Measurements from ENCODE around the gene NANOS1.

The NANOS1 gene, protein sequence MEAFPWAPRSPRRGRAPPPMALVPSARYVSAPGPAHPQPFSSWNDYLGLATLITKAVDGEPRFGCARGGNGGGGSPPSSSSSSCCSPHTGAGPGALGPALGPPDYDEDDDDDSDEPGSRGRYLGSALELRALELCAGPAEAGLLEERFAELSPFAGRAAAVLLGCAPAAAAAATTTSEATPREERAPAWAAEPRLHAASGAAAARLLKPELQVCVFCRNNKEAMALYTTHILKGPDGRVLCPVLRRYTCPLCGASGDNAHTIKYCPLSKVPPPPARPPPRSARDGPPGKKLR

DNA sequence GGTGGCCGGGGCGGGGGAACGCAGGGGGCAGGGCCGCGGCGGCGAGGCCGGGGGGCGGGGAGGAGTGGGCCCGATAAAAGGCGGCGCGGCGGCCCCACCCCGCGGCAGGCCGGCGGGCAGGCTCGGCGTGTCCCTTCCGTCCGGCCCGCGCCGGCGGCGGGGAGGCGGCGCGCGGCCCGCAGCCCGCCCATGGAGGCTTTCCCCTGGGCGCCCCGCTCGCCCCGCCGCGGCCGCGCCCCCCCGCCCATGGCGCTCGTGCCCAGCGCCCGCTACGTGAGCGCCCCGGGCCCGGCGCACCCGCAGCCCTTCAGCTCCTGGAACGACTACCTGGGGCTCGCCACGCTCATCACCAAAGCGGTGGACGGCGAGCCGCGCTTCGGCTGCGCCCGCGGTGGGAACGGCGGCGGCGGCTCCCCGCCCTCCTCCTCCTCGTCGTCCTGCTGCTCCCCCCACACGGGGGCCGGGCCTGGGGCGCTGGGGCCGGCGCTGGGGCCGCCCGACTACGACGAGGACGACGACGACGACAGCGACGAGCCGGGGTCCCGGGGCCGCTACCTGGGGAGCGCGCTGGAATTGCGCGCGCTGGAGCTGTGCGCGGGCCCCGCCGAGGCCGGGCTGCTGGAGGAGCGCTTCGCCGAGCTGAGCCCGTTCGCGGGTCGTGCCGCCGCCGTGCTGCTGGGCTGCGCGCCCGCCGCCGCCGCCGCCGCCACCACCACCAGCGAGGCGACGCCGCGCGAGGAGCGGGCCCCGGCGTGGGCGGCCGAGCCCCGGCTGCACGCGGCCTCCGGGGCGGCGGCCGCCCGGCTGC, at the start of gene NANOS1:
NANOS1 (plus strand) TSS at position 102 of the 808 bp plus-strand sequence; CDS start at position 190, 88 bp downstream.
- DNase-seq = peak; percentile 46

DNA sequence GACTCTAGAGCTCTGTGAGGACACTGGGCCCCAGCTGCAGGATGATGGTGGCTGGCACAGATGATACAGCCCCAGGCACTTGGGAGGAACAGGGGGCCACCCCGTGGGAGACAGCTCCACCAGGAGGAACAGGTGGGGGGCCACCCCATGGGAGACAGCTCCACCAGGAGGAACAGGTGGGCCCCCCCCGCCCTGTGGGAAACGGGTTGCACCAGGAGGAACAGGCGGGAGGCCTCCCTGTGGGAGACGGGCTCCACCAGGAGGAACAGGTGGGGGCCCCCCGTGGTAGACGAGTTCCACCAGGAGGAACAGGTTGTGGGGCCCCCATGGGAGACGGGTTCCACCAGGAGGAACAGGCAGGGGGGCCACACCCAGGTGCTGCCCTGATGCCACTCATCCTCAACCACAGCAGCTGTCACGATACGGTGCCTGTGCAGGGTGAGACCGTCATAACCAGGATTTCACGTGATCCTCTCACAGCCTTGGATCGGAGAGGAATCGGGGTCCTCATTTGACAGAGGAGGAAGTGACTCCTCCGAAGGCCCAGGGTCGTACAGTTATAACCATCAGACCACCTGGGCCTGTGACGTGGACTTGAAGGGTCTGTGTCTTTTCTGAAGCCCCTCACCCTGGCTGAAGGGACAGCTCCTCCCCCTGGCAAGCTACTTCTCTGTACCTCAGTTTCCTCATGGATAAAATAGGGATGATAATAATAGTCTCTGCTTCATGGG, 49.2 kb upstream of the NANOS1 start:
- no peak for DNase-seq

DNA sequence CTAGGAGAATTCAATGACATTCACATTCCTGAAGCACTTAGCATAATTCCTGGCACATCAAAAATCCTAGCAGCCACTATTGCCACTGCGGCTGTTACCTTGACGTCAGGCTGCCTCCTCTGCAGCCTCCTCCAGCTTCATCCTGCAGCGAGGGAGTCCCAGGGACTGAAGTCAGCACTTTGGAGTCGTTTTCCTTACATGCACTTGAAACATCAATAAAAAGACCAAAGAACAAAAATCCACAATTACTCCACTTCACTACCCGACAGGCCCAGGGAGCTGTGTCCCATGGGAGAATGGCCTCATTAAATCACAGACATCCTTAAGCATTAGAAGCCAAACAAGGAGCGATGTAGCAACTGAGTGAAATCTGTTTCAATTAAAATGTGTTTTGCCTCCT, 48.6 kb upstream of the NANOS1 start:
- no peak for DNase-seq

DNA sequence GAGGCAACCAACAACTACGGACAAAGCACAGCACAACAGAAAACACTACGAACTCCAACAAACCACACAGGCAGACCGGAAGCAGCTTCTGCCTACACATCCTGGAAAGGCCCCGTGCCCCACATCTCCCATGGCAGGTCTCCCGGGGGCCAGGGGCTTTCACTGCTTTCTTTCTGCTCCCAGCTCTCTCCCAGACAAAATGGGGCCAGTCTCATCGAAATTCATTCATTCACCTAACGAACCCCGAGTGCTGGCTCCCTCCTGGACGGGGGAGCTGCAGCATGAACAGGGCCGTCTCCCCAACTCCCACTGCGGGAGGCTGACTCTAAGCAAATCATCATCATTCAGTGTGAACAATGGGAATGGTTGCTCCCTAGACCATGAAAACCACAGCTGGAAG, 47.6 kb upstream of the NANOS1 start:
- no peak for DNase-seq

DNA sequence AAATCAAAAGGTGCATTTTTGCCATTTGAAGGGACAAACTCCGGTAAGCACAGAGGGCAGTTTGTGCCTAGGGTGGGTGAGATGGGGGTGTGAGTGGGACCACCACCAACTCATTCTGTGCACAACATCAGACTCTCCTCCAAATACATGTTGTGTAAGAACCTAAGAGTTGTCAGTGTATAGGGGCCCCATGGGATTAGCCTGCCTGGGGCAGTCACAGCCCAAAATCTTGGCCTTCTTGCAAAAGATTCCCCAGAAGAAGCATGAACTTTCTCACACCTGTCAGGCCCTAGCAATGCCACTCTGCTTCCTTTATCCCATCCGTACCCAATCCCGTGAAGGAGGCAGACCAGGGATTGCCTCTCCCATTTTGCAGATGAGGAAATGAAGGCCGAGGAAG, 47.1 kb upstream of the NANOS1 start:
- no peak for DNase-seq

DNA sequence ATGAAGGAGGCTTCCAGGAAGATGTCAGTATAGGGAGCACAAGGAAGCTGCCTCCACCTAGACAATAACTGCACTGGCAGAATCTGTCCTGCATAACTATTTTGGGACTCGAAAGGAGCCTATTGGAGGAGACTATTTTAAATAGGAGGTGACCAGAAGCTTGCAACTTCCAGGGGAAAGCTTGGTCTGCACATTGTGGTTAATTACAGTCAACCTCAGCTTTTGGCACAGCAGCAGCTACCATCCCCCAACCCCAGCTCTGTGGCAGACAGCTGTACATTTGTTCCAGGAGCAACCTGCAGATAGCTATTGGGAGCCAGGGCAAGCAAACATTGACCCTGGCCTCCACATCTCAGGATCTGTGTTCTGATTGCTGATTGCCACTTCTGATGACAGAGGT, 46.3 kb upstream of the NANOS1 start:
- peak; percentile 49 for DNase-seq

DNA sequence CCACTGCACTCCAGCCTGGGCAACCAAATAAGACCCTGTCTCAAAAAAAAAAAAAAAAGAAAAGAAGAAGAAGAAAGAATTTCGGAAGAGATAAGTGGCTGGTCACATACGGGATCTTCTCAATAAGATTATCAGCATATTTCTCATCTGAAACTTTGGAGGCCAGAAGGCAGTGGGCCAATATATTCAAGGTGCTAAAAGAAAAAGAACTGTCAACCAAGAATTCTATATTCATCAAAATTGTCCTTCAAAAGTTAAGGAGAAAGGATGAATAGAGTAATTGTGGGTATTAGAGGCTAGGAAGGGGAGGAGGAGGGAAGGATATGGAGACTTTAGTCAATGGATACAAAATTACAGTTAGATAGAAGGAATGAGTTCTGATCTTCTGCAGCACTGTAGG, 43.9 kb upstream of the NANOS1 start:
- DNase-seq = no peak

DNA sequence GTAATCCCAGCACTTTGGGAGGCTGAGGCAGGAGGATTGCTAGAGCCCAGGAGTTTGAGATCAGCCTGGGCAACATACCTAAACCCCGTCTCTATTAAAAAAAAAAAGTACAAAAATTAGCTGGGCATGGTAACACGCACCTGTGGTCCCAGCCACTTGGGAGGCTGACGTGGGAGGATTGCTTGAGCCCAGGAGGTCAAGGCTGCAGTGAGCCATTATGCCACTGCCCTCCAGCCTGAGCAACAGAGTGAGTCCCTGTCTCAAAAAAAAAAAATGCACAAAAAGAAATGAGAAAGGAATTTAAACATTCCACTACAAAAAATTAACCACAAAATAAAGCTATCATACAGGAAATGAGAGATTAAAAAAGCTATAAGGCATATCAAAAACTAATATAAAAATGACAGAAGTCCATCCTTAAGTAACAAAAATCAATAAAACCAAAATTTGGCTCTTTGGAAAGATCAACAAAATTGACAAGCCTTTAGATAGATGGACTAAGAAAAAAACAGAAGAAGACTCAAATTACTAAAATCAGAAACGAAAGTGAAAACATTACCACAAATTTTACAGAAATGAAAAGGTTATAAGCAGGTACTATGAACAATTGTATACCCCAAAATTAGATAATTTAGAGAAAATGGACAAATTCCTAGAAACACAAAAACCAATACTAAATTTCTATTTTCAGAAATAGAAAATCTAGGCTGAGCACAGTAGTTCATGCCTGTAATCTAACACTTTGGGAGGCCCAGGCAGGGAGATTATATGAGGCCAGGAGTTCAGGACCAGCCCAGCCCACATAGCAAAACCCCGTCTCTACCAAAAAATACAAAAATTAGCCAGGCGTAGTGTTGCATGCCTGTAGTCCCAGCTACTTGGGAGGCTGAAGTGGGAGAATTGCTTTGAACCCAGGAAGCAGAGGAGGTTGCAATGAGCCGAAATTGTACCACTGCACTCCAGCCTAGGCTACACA, 42.4 kb upstream of the NANOS1 start:
- no peak for DNase-seq

DNA sequence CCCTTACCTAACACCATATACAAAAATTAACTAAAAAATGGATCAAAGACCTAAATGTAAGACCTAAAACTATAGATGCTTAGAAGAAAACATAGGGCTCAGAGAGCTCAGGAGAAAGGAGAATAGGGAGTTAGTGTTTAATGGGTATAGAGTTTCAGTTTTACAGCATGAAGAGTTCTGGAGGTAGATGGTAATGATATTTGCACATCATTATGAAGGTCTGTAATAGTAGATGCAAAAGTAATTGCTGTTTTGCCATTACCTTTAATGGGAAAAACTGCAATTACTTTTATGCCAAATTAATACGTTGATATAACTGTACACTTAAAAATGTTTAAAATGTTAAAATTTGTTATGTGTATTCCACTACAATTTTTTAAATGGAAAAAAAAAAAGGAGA, 39.2 kb upstream of the NANOS1 start:
- DNase-seq = peak; percentile 80

DNA sequence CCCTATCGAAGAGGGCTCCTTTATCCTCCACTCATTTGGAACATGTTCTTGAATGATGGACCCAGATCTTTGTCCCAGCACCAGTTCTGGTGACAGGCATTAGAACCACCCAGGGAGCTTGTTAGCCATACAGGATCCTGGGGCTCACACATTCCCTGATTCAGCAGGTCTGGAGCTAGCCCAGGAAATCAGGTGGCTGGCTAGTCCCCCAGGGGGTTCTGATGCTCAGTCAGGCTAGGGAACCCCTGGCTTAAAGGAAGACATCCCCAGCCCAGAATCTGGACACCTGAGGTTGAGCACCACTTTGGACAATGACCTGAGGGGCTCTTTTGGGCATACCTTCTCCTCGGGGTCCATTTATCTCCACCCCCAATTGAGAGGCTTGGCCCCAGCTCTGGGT, 37.0 kb upstream of the NANOS1 start:
- no peak for DNase-seq

DNA sequence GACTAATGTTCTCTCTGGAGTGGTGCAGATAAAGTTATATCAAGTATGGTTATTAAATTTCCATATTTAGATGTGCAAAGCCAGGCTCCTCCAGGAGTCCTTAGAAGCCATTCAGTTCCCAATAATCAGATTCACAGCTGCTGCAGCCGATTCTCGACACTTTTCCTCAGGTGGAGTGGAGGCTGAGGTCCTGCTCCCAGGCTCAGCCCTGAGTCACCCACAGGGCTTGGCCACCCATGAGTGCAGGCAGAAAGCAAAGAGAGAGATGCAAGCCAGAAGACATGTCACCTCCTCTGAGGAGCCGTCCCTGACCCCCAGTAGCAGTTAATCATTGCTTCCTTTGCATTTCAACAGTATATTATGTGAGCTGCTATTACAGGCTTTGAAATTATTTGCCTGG, 36.3 kb upstream of the NANOS1 start:
- no peak for DNase-seq

DNA sequence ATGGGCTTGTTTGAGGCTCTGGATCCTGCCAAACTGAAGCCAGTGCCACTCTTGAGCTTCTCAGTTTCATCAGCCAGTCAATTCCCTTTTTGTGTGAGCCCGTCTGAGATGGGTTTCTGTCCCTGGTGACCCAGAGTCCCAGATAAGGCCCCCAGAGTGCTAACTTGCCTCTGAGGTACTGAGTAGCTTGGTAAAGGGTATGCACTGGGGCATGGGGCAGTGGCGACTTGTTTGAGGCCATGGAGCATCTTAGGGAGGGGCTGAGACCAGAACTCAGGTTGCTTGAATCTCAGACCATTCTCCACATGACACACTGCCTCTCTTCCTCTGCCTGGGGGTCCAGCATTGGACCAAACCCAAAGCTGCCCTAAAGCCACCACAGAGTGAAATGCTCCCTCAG, 35.2 kb upstream of the NANOS1 start:
- no peak for DNase-seq

DNA sequence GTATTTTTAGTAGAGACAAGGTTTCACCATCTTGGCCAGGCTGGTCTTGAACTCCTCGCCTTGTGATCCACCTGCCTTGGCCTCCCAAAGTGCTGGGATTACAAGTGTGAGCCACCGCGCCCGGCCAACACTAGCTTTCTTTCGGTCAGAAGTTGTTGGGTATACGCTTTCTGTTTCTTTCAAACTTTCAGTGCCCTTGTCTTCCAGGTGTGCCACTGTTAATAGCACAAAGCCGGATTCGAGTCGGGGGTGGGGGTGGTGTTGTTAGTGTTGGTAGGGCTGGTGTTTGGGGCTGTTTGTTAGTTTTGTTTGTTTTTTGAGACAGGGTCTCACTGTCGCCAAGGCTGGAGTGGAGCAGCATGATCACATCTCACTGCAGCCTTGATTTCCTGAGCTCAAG, 33.8 kb upstream of the NANOS1 start:
- no peak for DNase-seq

DNA sequence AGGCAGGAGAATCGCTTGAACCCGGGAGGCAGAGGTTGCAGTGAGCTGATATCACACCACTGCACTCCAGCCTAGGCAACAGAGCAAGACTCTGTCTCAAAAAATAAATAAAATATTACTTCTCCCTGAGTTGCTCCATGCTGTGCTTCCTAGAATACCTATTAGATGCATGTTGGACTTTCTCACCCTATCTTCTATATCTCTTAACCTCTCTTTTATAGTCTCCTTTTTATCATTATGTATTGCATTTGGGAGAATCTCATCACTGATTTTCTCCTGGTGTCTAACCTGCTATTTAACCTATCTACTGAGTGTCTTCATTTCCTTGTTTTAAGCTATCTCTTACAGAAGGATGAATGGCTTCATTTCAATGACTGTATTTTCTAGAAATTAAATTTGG, 32.1 kb upstream of the NANOS1 start:
- DNase-seq = no peak

DNA sequence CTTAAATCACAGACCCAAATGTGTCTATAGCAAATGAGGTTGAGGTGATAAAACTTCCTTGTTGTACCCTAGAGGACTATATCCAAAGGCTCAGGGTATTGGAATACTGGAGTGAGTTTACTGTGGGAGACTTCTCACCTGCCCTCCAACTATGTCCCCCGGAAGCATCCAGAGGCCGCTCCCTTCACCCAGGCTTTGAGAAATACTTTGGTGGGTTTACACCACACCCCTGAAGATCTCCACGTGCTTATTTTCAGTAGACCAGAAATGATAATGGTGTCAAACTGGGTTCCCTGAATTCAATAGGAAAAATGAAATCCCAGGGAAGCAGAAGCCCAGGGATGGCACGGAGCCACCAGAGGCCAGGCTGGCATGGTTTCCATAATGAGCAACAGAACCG, 31.3 kb upstream of the NANOS1 start:
- DNase-seq = no peak

DNA sequence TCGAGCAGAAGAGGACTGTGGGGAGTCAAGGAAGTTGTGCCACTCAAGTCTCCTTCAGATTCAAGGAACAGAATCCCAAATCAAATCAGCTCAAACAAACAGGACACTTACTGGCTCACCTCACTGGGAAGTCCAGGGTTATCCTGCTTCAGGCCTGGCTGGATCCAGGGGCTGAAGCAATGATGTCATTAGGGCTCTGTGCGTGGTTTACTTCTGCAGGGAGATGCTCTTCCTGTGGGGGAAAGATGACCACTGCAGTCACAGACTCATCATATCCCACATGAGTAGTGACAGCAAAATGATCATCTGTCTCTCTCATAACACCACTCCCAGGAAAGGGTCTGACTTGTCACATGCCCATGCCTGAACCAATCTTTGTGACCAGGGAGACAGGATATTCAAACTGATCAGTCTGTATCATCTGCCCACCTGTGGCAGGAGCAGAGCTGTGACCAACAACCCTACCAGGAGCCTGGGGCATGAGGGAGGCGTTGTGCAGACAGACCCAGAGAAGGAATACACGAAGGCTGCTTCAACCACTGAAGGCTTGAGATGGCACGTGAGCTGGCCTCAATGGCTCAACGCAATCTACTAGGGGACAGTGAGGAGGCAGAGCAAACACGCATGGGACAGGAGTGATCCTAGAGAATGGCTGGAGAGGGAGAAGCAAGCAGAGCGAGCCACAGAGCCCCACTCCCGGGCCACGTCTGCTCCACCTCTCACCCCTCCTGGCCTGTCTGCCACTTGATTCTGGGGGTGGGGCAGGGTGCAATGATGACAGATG, 27.6 kb upstream of the NANOS1 start:
- no peak for DNase-seq

DNA sequence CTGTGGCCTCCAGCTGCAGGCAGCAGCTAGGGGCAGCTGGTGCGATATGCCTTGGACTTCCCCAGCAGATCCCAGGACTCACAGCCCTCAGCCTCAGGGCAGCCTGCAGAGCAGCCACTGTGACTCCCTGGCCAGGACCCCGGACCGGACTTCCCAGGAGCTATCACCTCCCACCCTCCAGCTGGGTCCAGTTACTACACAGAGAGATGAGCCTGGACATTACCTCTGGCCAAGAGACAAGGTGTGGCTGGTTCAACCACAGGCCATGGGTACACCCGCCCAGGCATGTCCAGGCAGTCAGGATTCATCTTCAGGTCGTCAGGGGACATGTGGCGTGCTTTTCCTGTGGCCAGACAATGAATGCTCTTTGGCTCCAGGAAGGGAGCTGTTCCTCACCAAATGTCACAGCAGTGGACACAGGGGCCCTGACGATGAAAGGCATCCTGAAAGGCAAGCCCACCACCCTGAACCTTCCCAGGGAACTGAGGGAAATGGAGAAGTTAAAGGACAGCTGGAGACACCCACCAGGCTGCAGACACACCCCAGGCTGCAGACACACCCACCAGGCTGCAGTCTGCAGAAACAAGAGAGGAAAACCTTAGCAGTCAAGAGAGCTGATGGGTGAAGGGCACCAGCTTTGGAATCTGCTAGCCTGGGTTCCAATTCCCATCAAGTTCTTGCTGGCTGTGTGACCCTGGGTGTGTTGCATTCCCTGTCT, 25.8 kb upstream of the NANOS1 start:
- DNase-seq = no peak

DNA sequence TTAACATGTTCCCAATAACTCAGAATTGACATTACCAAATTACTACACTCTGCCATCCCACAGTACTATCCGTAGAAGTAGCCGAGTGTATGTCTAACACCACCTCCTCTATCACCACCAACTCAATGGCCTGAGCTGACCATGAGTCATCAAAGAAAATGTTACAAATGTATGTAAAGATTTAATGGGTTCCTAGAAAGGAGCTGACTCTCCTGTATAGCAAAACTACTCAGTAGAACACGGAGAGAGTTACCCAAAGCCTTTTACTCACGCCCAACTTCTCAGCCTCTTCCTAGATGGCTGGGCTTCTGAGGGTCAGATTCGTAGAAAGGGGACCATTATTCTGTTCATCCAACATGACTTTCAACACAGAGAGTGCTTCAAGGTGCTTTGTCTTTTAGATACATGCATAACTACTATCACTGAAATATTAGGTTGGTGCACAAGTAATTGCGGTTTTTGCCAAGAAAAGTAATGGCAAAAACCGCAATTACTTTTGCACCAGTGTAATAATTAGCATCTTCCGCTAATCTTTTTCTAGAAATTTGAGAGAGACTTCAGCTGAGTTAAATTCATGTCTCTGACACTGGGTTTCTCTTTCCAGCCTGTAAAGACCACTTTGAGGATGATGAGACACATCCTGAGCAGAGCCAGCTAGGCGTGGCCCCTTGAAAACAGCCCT, 24.0 kb upstream of the NANOS1 start:
- DNase-seq = no peak

DNA sequence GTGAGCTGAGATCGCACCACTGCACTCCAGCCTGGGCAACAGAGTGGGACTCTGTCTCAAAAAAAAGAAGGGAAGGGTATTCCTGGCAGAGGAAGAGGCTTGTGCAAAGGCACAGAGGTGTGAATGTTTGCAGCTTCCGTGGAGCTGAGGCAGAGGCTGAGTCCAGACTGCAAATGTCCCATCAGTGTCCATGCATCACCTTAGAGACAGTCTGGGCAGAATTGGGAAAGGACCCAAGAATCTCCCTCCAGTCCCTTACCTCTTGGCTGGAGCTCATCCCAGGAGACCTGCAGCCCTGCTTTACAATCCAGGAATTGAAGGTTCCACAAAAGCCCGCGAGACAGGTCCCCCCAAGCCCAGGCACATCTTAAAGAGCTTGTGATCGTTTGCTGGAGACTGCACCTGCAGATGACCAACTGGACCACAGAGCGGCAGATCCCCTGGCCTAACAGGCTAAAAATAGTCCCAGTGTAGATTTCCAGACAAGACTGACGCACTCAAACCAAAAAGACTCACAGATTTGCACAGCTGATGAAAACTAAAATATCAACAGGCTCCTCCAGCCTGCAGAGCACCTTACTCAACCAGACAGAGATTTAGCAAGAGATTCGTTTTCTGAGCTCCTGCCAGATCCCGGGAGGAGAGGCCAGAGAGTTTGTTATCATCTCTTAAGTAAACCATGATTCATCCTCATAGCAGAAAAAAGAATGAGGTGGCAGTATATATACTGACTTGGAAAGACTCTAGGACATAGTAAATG, 22.9 kb upstream of the NANOS1 start:
- DNase-seq = no peak

DNA sequence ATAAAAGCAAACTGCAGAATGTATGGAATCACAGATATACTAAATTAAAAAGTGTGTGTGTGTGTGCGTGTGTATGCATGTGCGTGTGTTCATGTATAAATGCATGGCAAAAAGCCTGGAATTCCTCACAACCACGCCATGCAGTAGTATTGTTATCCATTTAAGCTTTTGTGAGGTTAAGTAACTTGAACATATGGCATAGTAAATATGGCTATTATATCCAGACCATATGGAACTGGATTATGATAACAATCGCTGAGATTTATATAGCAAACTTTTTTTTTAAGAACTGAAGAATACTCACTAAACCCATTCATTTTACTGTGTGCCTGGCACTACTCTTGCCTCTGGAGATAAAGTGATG, 22.3 kb upstream of the NANOS1 start:
- DNase-seq = no peak

Measured in NCI-H1105 treated with DMSO at 0.1 percent for 48 hours (cell line).